HCEC 1CT (cell line): Measurements from ENCODE around the gene CCDC171.
"Not testable (repeated sequence)": the region's sequence is repeated elsewhere in the genome, so short reads cannot be mapped to it uniquely, and the experiment has no call there.

ENCODE experiments used
- DNase-seq: peaks from one replicate; pipeline ENCODE4 v3.0.0-alpha.2; 2017

CCDC171 gene

GRCh38 chr9:15552636-15553527 lies at the start of gene CCDC171:
TSS of gene CCDC171 (plus strand) at chr9:15553043. CDS start at chr9:15564089, 11,046 bp downstream.
- DNase-seq: peak; percentile 95

- no peak for DNase-seq
These were observed 46.9 kb upstream of the CCDC171 start for GRCh38 chr9:15505921-15506320.

- peak; percentile 15 for DNase-seq
These were observed 42.7 kb upstream of the CCDC171 start for GRCh38 chr9:15509931-15510788.

GRCh38 chr9:15510789-15511575 lies 41.9 kb upstream of the CCDC171 start, which contains the start of gene PSIP1:
TSS of gene PSIP1 (minus strand) at chr9:15510970. CDS start at chr9:15510188, 782 bp downstream.
- DNase-seq: peak; percentile 79

GRCh38 chr9:15512204-15512603 lies 40.6 kb upstream of the CCDC171 start:
- DNase-seq: no peak

GRCh38 chr9:15512889-15513288 lies 40.0 kb upstream of the CCDC171 start:
- no peak for DNase-seq

- peak; percentile 22 for DNase-seq
These were observed 39.5 kb upstream of the CCDC171 start for GRCh38 chr9:15513335-15513734.

GRCh38 chr9:15519831-15520230 lies 33.0 kb upstream of the CCDC171 start:
- no peak for DNase-seq

GRCh38 chr9:15521254-15521653 lies 31.6 kb upstream of the CCDC171 start:
- no peak for DNase-seq

- no peak for DNase-seq
These were observed 30.6 kb upstream of the CCDC171 start for GRCh38 chr9:15522130-15522755.

GRCh38 chr9:15524845-15525455 lies 27.9 kb upstream of the CCDC171 start:
- no peak for DNase-seq

- no peak for DNase-seq
These were observed 26.9 kb upstream of the CCDC171 start for GRCh38 chr9:15525958-15526357.

- not testable (repeated sequence) for DNase-seq
These were observed 25.8 kb upstream of the CCDC171 start for GRCh38 chr9:15527035-15527434.

- no peak for DNase-seq
These were observed 23.1 kb upstream of the CCDC171 start for GRCh38 chr9:15529566-15530324.

- no peak for DNase-seq
These were observed 21.5 kb upstream of the CCDC171 start for GRCh38 chr9:15531380-15531779.

- no peak for DNase-seq
These were observed 11.0 kb upstream of the CCDC171 start for GRCh38 chr9:15541872-15542271.

- no peak for DNase-seq
These were observed 10.2 kb upstream of the CCDC171 start for GRCh38 chr9:15542624-15543023.

- DNase-seq: peak; percentile 76
These were observed 9.6 kb upstream of the CCDC171 start for GRCh38 chr9:15543047-15543813.

- no peak for DNase-seq
These were observed 3.2 kb upstream of the CCDC171 start for GRCh38 chr9:15549611-15550010.

GRCh38 chr9:15553528-15553898 lies 670 bp downstream of the CCDC171 start:
- DNase-seq: no peak
